ENCODE results near the gene ITGA6.

ITGA6 gene

GRCh38 chr2:172551271-172551670 lies 123.9 kb downstream of the ITGA6 start:
- DNase-seq (ENCODE audit: low spot score), result no peak
- TF ChIP-seq CTCF (IDR thresholded peaks at IDR 0.05; ENCODE audit: extremely low read depth, insufficient read depth, missing control alignments), result no peak
- in situ Hi-C loops (cut with MboI; ENCODE audit: low pct_unique_long_range_greater_than_20kb, low sequenced_read_pairs, unreplicated experiment), result no loop called here

GRCh38 chr2:172552547-172553291 lies 125.3 kb downstream of the ITGA6 start:
- DNase-seq (ENCODE audit: low spot score), result no peak
- no peak for TF ChIP-seq CTCF (IDR thresholded peaks at IDR 0.05; ENCODE audit: extremely low read depth, insufficient read depth, missing control alignments)
- in situ Hi-C loops (cut with MboI; ENCODE audit: low pct_unique_long_range_greater_than_20kb, low sequenced_read_pairs, unreplicated experiment), result no loop called here

GRCh38 chr2:172554352-172555271 lies 127.2 kb downstream of the ITGA6 start:
- in situ Hi-C loops (cut with MboI; ENCODE audit: low pct_unique_long_range_greater_than_20kb, low sequenced_read_pairs, unreplicated experiment), result no loop called here
- no peak for DNase-seq (ENCODE audit: low spot score)
- TF ChIP-seq CTCF (IDR thresholded peaks at IDR 0.05; ENCODE audit: extremely low read depth, insufficient read depth, missing control alignments), result no peak

GRCh38 chr2:172555272-172555521 lies 127.8 kb downstream of the ITGA6 start:
- no peak for DNase-seq (ENCODE audit: low spot score)
- in situ Hi-C loops (cut with MboI; ENCODE audit: low pct_unique_long_range_greater_than_20kb, low sequenced_read_pairs, unreplicated experiment), result no loop called here
- no peak for TF ChIP-seq CTCF (IDR thresholded peaks at IDR 0.05; ENCODE audit: extremely low read depth, insufficient read depth, missing control alignments)
